ENCODE data around the gene PPP6R3. TPM values are rescaled to one million over a fixed set of nuclear protein-coding genes. Genes with fewer than 3 reads are reported as not detected.

Gene PPP6R3
- polyA plus RNA-seq, 1 of the 3 experiments (the other 2 are of a cell fraction) = 28.1 TPM

DNA sequence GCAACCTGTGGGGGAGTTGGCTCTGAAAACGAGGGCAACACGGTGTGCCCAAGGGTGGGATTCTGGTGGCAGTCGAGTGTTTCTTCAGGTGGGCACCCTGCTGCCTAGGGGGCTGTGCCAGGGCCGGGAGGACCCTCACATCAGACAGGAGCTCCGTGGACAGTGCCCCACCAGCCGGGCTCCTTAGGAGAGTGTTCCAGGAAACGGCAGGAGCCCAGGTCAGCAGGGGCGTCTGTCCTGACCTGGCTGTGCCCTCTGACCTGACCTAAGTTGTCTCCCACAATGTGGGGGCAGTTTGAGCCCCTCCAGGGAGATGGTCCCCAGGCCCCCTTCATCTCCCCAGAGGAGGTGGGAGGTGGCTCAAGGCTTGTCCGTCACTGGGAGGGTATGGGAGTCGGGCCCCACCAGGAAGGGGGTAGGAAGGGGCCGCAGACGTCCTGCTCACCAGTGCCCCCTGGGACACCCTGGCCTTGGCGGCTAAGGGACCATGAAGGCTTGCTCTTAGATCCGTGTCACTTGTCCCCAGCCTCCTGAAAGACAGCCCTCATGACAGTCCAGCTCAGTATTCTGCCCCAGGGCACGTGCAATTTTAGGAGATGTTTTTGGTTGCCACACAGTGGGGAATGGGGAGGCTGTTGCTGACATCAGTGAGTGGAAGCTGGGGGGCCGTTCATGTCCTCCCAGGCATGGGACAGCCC lies 191.6 kb downstream of the PPP6R3 start:
- no peaks in the 10 kb centered on the region for H4K20me1 ChIP-seq (ENCODE audit: insufficient read depth)
- 75% methylated on average over 11 of the region's 16 CpGs for WGBS (ENCODE audit: low lambda C conversion rate)
- H3K79me2 ChIP-seq (ENCODE audit: insufficient read depth) = no peaks in the 10 kb centered on the region
- ChIA-PET POLR2A (no interaction called here), CTCF (interaction anchor here (0.9 kb wide), 1 partner anchor 176 kb away, joined by 3 read pairs; no protein-coding TSS in a partner anchor)
- H2AFZ ChIP-seq (ENCODE audit: low read depth) = no peak overlapping the region
- peaks cover 0 to 10% of the 10 kb centered on the region in 2 experiments; a peak in 2 of 4 replicates for H3K4me1 ChIP-seq (ENCODE audit: control insufficient read depth in 1 of 2, insufficient read depth in 2 of 2, low read depth in 1 of 2, low read length in 1 of 2)
- no peak overlapping the region for H3K9ac ChIP-seq
- H3K27ac ChIP-seq (ENCODE audit: low read depth in 2 of 2, low read length in 1 of 2) = no peak overlapping the region; a peak in 1 of 4 replicates
- no peak overlapping the region for H3K4me3 ChIP-seq (ENCODE audit: low read depth in 2 of 2, low read length in 1 of 2)
- H3F3A ChIP-seq (replicated peaks; ENCODE audit: insufficient read depth) = no peaks in the 10 kb centered on the region
- H3K9me2 ChIP-seq = no peaks in the 10 kb centered on the region
- no peaks in the 10 kb centered on the region for H3K36me3 ChIP-seq (replicated peaks in 1 of 2; ENCODE audit: control insufficient read depth in 1 of 2, insufficient read depth in 2 of 2, low read length in 1 of 2)
- H3K9me3 ChIP-seq = peaks cover under 1% of the 10 kb centered on the region; the same call in 1 of the 2 replicates
- no peak overlapping the region for H3K4me2 ChIP-seq
- TF ChIP-seq POLR2AphosphoS5 (IDR thresholded peaks at IDR 0.05; ENCODE audit: low read depth, low read length) (no peak), TCF12 (IDR thresholded peaks at IDR 0.05) (no peak), RXRA (IDR thresholded peaks at IDR 0.05; ENCODE audit: borderline replicate concordance, low read depth) (no peak), GATA2 (CRISPR knock-in tag; IDR thresholded peaks at IDR 0.05) (no peak), FOSL2 (IDR thresholded peaks at IDR 0.05; ENCODE audit: borderline replicate concordance, low read depth) (no peak)
- DNase-seq = no peak
- no peaks in the 10 kb centered on the region for H3K27me3 ChIP-seq (ENCODE audit: insufficient read depth)

DNA sequence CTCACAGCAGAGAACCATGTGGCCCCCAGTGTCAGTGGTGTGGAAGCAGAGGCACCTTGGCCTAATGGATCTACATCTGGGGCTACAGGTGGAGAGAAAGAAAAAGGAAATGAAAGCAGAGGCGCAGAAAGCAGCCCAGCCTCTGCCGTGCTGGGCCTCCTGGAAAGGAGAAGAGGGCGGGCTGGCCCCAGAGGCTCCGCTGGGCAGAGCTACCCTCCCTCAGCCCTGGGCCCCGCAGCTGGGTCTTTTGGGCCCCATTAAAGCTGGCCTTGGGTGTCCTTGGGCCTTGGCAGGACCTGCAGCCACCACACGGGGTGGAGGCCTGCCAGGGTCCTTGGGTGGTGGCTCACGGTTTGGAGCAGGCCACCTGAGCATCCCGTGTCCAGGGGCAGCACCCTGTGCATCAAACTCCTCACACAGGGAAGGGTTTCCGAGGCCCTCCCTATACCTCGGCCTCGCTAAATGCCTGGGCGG lies 192.2 kb downstream of the PPP6R3 start:
- Histone ChIP-seq H3K27me3 (ENCODE audit: insufficient read depth) (no peaks in the 10 kb centered on the region), H3K4me2 (no peak overlapping the region), H3K9me2 (no peaks in the 10 kb centered on the region), H3K4me3 (ENCODE audit: low read depth in 2 of 2, low read length in 1 of 2) (no peak overlapping the region), H3F3A (replicated peaks; ENCODE audit: insufficient read depth) (no peaks in the 10 kb centered on the region), H3K9ac (no peak overlapping the region), H3K9me3 (no peaks in the 10 kb centered on the region), H3K4me1 (ENCODE audit: control insufficient read depth in 1 of 2, insufficient read depth in 2 of 2, low read depth in 1 of 2, low read length in 1 of 2) (peaks cover 0 to 15% of the 10 kb centered on the region in 2 experiments; a peak in 2 of 4 replicates), H3K79me2 (ENCODE audit: insufficient read depth) (no peaks in the 10 kb centered on the region), H4K20me1 (ENCODE audit: insufficient read depth) (no peaks in the 10 kb centered on the region), H3K27ac (ENCODE audit: low read depth in 2 of 2, low read length in 1 of 2) (no peak overlapping the region), H3K36me3 (replicated peaks in 1 of 2; ENCODE audit: control insufficient read depth in 1 of 2, insufficient read depth in 2 of 2, low read length in 1 of 2) (no peaks in the 10 kb centered on the region), H2AFZ (ENCODE audit: low read depth) (no peak overlapping the region)
- WGBS (ENCODE audit: low lambda C conversion rate) = 83% methylated on average over 4 of the region's 12 CpGs
- TF ChIP-seq FOXM1 (IDR thresholded peaks at IDR 0.05; ENCODE audit: low read depth) (no peak), RFX5 (IDR thresholded peaks at IDR 0.05; ENCODE audit: low read length) (no peak), RAD21 (IDR thresholded peaks at IDR 0.05; ENCODE audit: low read length) (no peak), GATA2 (CRISPR knock-in tag; IDR thresholded peaks at IDR 0.05) (no peak), SMC3 (IDR thresholded peaks at IDR 0.05; ENCODE audit: low read depth, low read length) (no peak), TAF1 (IDR thresholded peaks at IDR 0.05; ENCODE audit: borderline replicate concordance, low read depth, low read length) (no peak), MEF2A (IDR thresholded peaks at IDR 0.05; ENCODE audit: borderline replicate concordance, low read depth) (no peak), YY1 (IDR thresholded peaks at IDR 0.05; ENCODE audit: low read depth) (no peak), FOSL2 (IDR thresholded peaks at IDR 0.05; ENCODE audit: borderline replicate concordance, low read depth) (no peak), CHD2 (IDR thresholded peaks at IDR 0.05; ENCODE audit: low read length, partially characterized antibody) (no peak), EZH2phosphoT487 (IDR thresholded peaks at IDR 0.05; ENCODE audit: borderline replicate concordance, low read depth) (no peak), NRF1 (IDR thresholded peaks at IDR 0.05; ENCODE audit: low read depth, low read length) (no peak), EP300 (IDR thresholded peaks at IDR 0.05; ENCODE audit: borderline replicate concordance in 1 of 2, low read depth in 1 of 2, low read length in 1 of 2) (no peak)
- TF ChIP-seq, protein P1, sequence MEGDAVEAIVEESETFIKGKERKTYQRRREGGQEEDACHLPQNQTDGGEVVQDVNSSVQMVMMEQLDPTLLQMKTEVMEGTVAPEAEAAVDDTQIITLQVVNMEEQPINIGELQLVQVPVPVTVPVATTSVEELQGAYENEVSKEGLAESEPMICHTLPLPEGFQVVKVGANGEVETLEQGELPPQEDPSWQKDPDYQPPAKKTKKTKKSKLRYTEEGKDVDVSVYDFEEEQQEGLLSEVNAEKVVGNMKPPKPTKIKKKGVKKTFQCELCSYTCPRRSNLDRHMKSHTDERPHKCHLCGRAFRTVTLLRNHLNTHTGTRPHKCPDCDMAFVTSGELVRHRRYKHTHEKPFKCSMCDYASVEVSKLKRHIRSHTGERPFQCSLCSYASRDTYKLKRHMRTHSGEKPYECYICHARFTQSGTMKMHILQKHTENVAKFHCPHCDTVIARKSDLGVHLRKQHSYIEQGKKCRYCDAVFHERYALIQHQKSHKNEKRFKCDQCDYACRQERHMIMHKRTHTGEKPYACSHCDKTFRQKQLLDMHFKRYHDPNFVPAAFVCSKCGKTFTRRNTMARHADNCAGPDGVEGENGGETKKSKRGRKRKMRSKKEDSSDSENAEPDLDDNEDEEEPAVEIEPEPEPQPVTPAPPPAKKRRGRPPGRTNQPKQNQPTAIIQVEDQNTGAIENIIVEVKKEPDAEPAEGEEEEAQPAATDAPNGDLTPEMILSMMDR (IDR thresholded peaks at IDR 0.05) = no peak
- TF ChIP-seq, protein P2, sequence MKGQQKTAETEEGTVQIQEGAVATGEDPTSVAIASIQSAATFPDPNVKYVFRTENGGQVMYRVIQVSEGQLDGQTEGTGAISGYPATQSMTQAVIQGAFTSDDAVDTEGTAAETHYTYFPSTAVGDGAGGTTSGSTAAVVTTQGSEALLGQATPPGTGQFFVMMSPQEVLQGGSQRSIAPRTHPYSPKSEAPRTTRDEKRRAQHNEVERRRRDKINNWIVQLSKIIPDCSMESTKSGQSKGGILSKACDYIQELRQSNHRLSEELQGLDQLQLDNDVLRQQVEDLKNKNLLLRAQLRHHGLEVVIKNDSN (IDR thresholded peaks at IDR 0.05; ENCODE audit: borderline replicate concordance, low read depth) = no peak
- ChIA-PET POLR2A (no interaction called here), CTCF (interaction anchor here (0.8 to 0.9 kb wide), 2 partner anchors 9 to 175 kb away, joined by 3 read pairs; no protein-coding TSS in a partner anchor)
- no peak for DNase-seq

Measured in SK-N-SH (cell line).